Testis (tissue), 3 donors: ENCODE data around the gene SMAD7. TPM values are rescaled to one million over a fixed set of nuclear protein-coding genes. Genes with fewer than 3 reads are reported as not detected.

ENCODE experiments used
- DNase-seq: peaks from one replicate; pipeline ENCODE4 v3.0.0-alpha.2; 2019
- H3K27ac ChIP-seq, 2 donors: fragments of 200-600 bp; sonication (generic); one replicate each; pipeline ENCODE4 v1.5.1; 2019
- H3K27me3 ChIP-seq: fragments of 200-600 bp; sonication (generic); one replicate; pipeline ENCODE4 v1.5.1; 2019
- H3K36me3 ChIP-seq: fragments of 200-600 bp; sonication (generic); one replicate; pipeline ENCODE4 v1.5.1; 2017; ENCODE audit warnings: low read depth; ENCODE audit errors: missing control alignments
- H3K4me1 ChIP-seq: fragments of 200-600 bp; sonication (generic); one replicate; pipeline ENCODE4 v1.5.1; 2019
- H3K4me3 ChIP-seq, 2 donors: fragments of 200-600 bp; sonication (generic); one replicate each; pipeline ENCODE4 v1.5.1; 2017 to 2019
- H3K9me3 ChIP-seq: fragments of 200-600 bp; sonication (generic); one replicate; pipeline ENCODE4 v1.5.1; 2017
- CTCF ChIP-seq, 3 experiments: fragments of 450-650 bp in 2 of 3; fragments of 200-600 bp in 1 of 3; sonication (generic) in 1 of 3; IDR thresholded peaks; one replicate each; pipeline ENCODE4 v1.5.1; 2016 to 2019; ENCODE audit warnings: antibody characterized with exemption in 3 of 3, mild to moderate bottlenecking in 2 of 3, moderate library complexity in 1 of 3
- POLR2A ChIP-seq: fragments of 450-650 bp; IDR thresholded peaks from one replicate; pipeline ENCODE4 v1.6.1; 2017; ENCODE audit warnings: antibody characterized with exemption, mild to moderate bottlenecking, moderate library complexity
- WGBS, 2 donors: methylation state at CpG; one replicate each; pipeline ENCODE4 v1.1.5; 2018; 5-methylcytosine and 5-hydroxymethylcytosine counted together
- intact Hi-C: fragments of 100-400 bp; cut with DNase I; formaldehyde crosslinking; loops from one replicate; pipeline ENCODE4 v1.15.1; 2023; ENCODE audit warnings: low total_unique reads
- polyA plus RNA-seq: library from polyadenylated mRNA; stranded (reverse); fragments of 350-450 nt; fragmentation: Illumina TruSeq; extraction: RNeasy Lipid Tissue Mini Kit (QIAGEN cat#74804); gene quantifications from one replicate; pipeline ENCODE4 v1.2.3, GENCODE V29; 2014; ENCODE audit warnings: low read depth, low replicate concordance; ENCODE audit not compliant: insufficient read depth
- total RNA-seq, 2 donors: library from RNA; depleted of rRNA; stranded (reverse); fragments of >200 nt; gene quantifications; one replicate each; pipeline ENCODE4 v1.2.3, GENCODE V29; 2016

SMAD7 gene
- total and polyA plus RNA-seq, 3 donors from 2014 or later, result 7.5 to 14.6 (median 9.8) TPM

GRCh38 chr18:48949606-48950535 lies 894 bp downstream of the SMAD7 start:
- H3K27me3 ChIP-seq, result no peaks in the 10 kb centered on the region
- intact Hi-C loops, result loop anchor here (5.0 to 10.0 kb wide), 2 partner anchors 175 to 273 kb away; no protein-coding TSS in a partner anchor
- peaks cover 22% of the 10 kb centered on the region for H3K4me1 ChIP-seq
- H3K9me3 ChIP-seq, result no peaks in the 10 kb centered on the region
- no peaks in the 10 kb centered on the region for H3K36me3 ChIP-seq
- TF ChIP-seq CTCF (IDR thresholded peaks at IDR 0.05), result peak in 1 of 3 experiments; percentile 6
- TF ChIP-seq POLR2A, result no peak
- H3K4me3 ChIP-seq, result peak overlapping the region; percentile 69 to 76
- no peak for DNase-seq
- 0 to 1% methylated on average over 48 to 77 of the region's 79 CpGs for WGBS, 2 donors
- peak overlapping the region; percentile 50 to 59 for H3K27ac ChIP-seq

- no peaks in the 10 kb centered on the region for H3K9me3 ChIP-seq
- intact Hi-C loops, result no loop called here
- H3K27ac ChIP-seq, result peak overlapping the region; percentile 54 to 58
- peak; percentile 27 for DNase-seq
- peak overlapping the region; percentile 69 to 76 for H3K4me3 ChIP-seq
- H3K4me1 ChIP-seq, result peaks cover 22% of the 10 kb centered on the region
- H3K27me3 ChIP-seq, result no peaks in the 10 kb centered on the region
- H3K36me3 ChIP-seq, result no peaks in the 10 kb centered on the region
- 1% methylated on average over 27 of the region's 27 CpGs for WGBS, 2 donors
- TF ChIP-seq POLR2A, result no peak
- no peak for TF ChIP-seq CTCF (IDR thresholded peaks at IDR 0.05)
Observed at GRCh38 chr18:48949050-48949605, 1.6 kb downstream of the SMAD7 start.

GRCh38 chr18:48948112-48949049 lies 2.4 kb downstream of the SMAD7 start:
- WGBS, 2 donors, result 3 to 8% methylated on average over 41 to 44 of the region's 52 CpGs
- Histone ChIP-seq H3K9me3 (no peaks in the 10 kb centered on the region), H3K27me3 (no peaks in the 10 kb centered on the region), H3K4me1 (peaks cover 22% of the 10 kb centered on the region), H3K27ac (peak overlapping the region; percentile 54 to 58), H3K4me3 (peak overlapping the region; percentile 69 to 76), H3K36me3 (no peaks in the 10 kb centered on the region)
- intact Hi-C loops, result no loop called here
- DNase-seq, result peak; percentile 52
- TF ChIP-seq POLR2A (no peak), CTCF (IDR thresholded peaks at IDR 0.05) (peak in 1 of 3 experiments; percentile 8)

GRCh38 chr18:48947560-48947959 lies 3.2 kb downstream of the SMAD7 start:
- TF ChIP-seq CTCF (IDR thresholded peaks at IDR 0.05) (no peak), POLR2A (no peak)
- peaks cover 18% of the 10 kb centered on the region for H3K4me1 ChIP-seq
- intact Hi-C loops, result no loop called here
- peak overlapping the region in 1 of 2 donors; percentile 54 for H3K27ac ChIP-seq
- H3K9me3 ChIP-seq, result no peaks in the 10 kb centered on the region
- DNase-seq, result no peak
- H3K4me3 ChIP-seq, result peak overlapping the region in 1 of 2 donors; percentile 69
- no peaks in the 10 kb centered on the region for H3K27me3 ChIP-seq
- 20 to 60% methylated on average over 1 to 3 of the region's 3 CpGs for WGBS, 2 donors
- H3K36me3 ChIP-seq, result no peaks in the 10 kb centered on the region
